GM18520 (cell line): ENCODE data around the gene THY1.
"Not testable (repeated sequence)": the region's sequence is repeated elsewhere in the genome, so short reads cannot be mapped to it uniquely, and the experiment has no call there.

ENCODE experiments used
- ATAC-seq: cut with Tn5 transposase; IDR thresholded peaks from one replicate; pipeline ENCODE4 v1.9.1; 2021; ENCODE audit not compliant: unreplicated experiment

Gene THY1

GRCh38 chr11:119446434-119446833 lies 23.5 kb upstream of the THY1 start:
- no peak for ATAC-seq

- ATAC-seq: no peak
Measured at GRCh38 chr11:119445850-119446249, 22.9 kb upstream of the THY1 start.

- no peak for ATAC-seq
Measured at GRCh38 chr11:119445379-119445778, 22.4 kb upstream of the THY1 start.

- ATAC-seq: no peak
Measured at GRCh38 chr11:119441898-119442243, 18.9 kb upstream of the THY1 start.

- no peak for ATAC-seq
Measured at GRCh38 chr11:119438599-119438998, 15.6 kb upstream of the THY1 start.

- not testable (repeated sequence) for ATAC-seq
Measured at GRCh38 chr11:119437521-119437920, 14.5 kb upstream of the THY1 start.

- no peak for ATAC-seq
Measured at GRCh38 chr11:119436711-119437110, 13.7 kb upstream of the THY1 start.

- ATAC-seq: no peak
Measured at GRCh38 chr11:119436093-119436492, 13.1 kb upstream of the THY1 start.

- ATAC-seq: no peak
Measured at GRCh38 chr11:119434591-119435330, 11.8 kb upstream of the THY1 start.

GRCh38 chr11:119433358-119433725 lies 10.4 kb upstream of the THY1 start:
- ATAC-seq: no peak

GRCh38 chr11:119432484-119433357 lies 9.7 kb upstream of the THY1 start:
- no peak for ATAC-seq

GRCh38 chr11:119431523-119431922 lies 8.6 kb upstream of the THY1 start:
- ATAC-seq: no peak

GRCh38 chr11:119427279-119427678 lies 4.3 kb upstream of the THY1 start:
- no peak for ATAC-seq

GRCh38 chr11:119426142-119426541 lies 3.2 kb upstream of the THY1 start:
- no peak for ATAC-seq

GRCh38 chr11:119424775-119425174 lies 1.8 kb upstream of the THY1 start:
- ATAC-seq: no peak

GRCh38 chr11:119424276-119424675 lies 1.3 kb upstream of the THY1 start:
- ATAC-seq: no peak

- no peak for ATAC-seq
Measured at GRCh38 chr11:119423509-119424254, 710 bp upstream of the THY1 start.

- no peak for ATAC-seq
Measured at GRCh38 chr11:119421941-119422808, 797 bp downstream of the THY1 start.

GRCh38 chr11:119421351-119421750 lies 1.6 kb downstream of the THY1 start:
- no peak for ATAC-seq

- no peak for ATAC-seq
Measured at GRCh38 chr11:119420631-119421030, 2.3 kb downstream of the THY1 start.
